Activated CD4-positive, alpha-beta T cell treated with anti-CD3 and anti-CD28 coated beads, Interleukin-2, amount 10 ng/mL, durations not matched to agents 24 days and 14 days (primary cell): ENCODE results near the gene UNC119. TPM values are rescaled to one million over a fixed set of nuclear protein-coding genes. Genes with fewer than 3 reads are reported as not detected.

Experiments
- DNase-seq: peaks from one replicate; pipeline ENCODE4 v3.0.0; 2022
- H3K27ac Mint-ChIP-seq: one replicate; pipeline ENCODE4 v1.8.0; 2022; ENCODE audit warnings: mild to moderate bottlenecking, mixed read lengths
- H3K27me3 Mint-ChIP-seq: one replicate; pipeline ENCODE4 v1.8.0; 2022; ENCODE audit warnings: mixed read lengths
- H3K36me3 Mint-ChIP-seq: one replicate; pipeline ENCODE4 v1.8.0; 2022; ENCODE audit warnings: low read depth, mild to moderate bottlenecking, mixed read lengths
- H3K4me1 Mint-ChIP-seq: one replicate; pipeline ENCODE4 v1.8.0; 2021; ENCODE audit warnings: mixed read lengths
- H3K4me3 Mint-ChIP-seq: one replicate; pipeline ENCODE4 v1.8.0; 2022; ENCODE audit warnings: mild to moderate bottlenecking, moderate library complexity, mixed read lengths
- H3K9me3 Mint-ChIP-seq: one replicate; pipeline ENCODE4 v1.8.0; 2021; ENCODE audit warnings: mixed read lengths
- intact Hi-C: fragments of 100-400 bp; cut with micrococcal nuclease; formaldehyde crosslinking; loops from one replicate; pipeline ENCODE4 v1.15.1; 2023
- total RNA-seq: library from RNA; stranded (reverse); gene quantifications from 2 replicates; pipeline ENCODE4 v1.2.3, GENCODE V29; 2022

Gene UNC119
- total RNA-seq, 1 donor from 2014 or later, result 59.8 TPM

GRCh38 chr17:28544402-28545140 lies 7.9 kb downstream of the UNC119 start:
- Mint-ChIP-seq H3K9me3 (no peaks in the 10 kb centered on the region), H3K4me3 (no peak overlapping the region), H3K4me1 (peaks cover 18% of the 10 kb centered on the region), H3K36me3 (peaks cover 11% of the 10 kb centered on the region), H3K27me3 (no peaks in the 10 kb centered on the region), H3K27ac (no peak overlapping the region)
- intact Hi-C loops, result no loop called here
- no peak for DNase-seq

GRCh38 chr17:28541439-28541838 lies 11.0 kb downstream of the UNC119 start:
- H3K27me3 Mint-ChIP-seq, result no peaks in the 10 kb centered on the region
- H3K27ac Mint-ChIP-seq, result no peak overlapping the region
- DNase-seq, result no peak
- H3K36me3 Mint-ChIP-seq, result peaks cover 4% of the 10 kb centered on the region
- H3K4me1 Mint-ChIP-seq, result peaks cover 2% of the 10 kb centered on the region
- H3K9me3 Mint-ChIP-seq, result no peaks in the 10 kb centered on the region
- intact Hi-C loops, result no loop called here
- no peak overlapping the region for H3K4me3 Mint-ChIP-seq

GRCh38 chr17:28540231-28540630 lies 12.2 kb downstream of the UNC119 start:
- Mint-ChIP-seq H3K4me1 (no peaks in the 10 kb centered on the region), H3K36me3 (no peaks in the 10 kb centered on the region), H3K27ac (no peak overlapping the region), H3K9me3 (no peaks in the 10 kb centered on the region), H3K27me3 (no peaks in the 10 kb centered on the region), H3K4me3 (no peak overlapping the region)
- DNase-seq, result no peak
- intact Hi-C loops, result loop anchor here (1.0 kb wide), 1 partner anchor 46 kb away; no protein-coding TSS in a partner anchor

GRCh38 chr17:28538296-28538895 lies 14.0 kb downstream of the UNC119 start:
- no peak overlapping the region for H3K27ac Mint-ChIP-seq
- H3K4me3 Mint-ChIP-seq, result no peak overlapping the region
- H3K9me3 Mint-ChIP-seq, result no peaks in the 10 kb centered on the region
- H3K36me3 Mint-ChIP-seq, result no peaks in the 10 kb centered on the region
- H3K4me1 Mint-ChIP-seq, result no peaks in the 10 kb centered on the region
- DNase-seq, result no peak
- H3K27me3 Mint-ChIP-seq, result no peaks in the 10 kb centered on the region
- intact Hi-C loops, result no loop called here

- Mint-ChIP-seq H3K4me3 (no peak overlapping the region), H3K36me3 (no peaks in the 10 kb centered on the region), H3K27me3 (no peaks in the 10 kb centered on the region), H3K4me1 (no peaks in the 10 kb centered on the region), H3K9me3 (no peaks in the 10 kb centered on the region), H3K27ac (no peak overlapping the region)
- DNase-seq, result no peak
- intact Hi-C loops, result no loop called here
Observed at GRCh38 chr17:28537219-28537610, 15.2 kb downstream of the UNC119 start.

- H3K9me3 Mint-ChIP-seq, result no peaks in the 10 kb centered on the region
- intact Hi-C loops, result no loop called here
- H3K4me1 Mint-ChIP-seq, result no peaks in the 10 kb centered on the region
Observed at GRCh38 chr17:28536532-28537218, 15.7 kb downstream of the UNC119 start.

GRCh38 chr17:28534740-28535375 lies 17.6 kb downstream of the UNC119 start:
- no peak overlapping the region for H3K4me3 Mint-ChIP-seq
- no peak for DNase-seq
- intact Hi-C loops, result no loop called here
- peaks cover 3% of the 10 kb centered on the region for H3K27me3 Mint-ChIP-seq
- no peaks in the 10 kb centered on the region for H3K9me3 Mint-ChIP-seq
- H3K4me1 Mint-ChIP-seq, result no peaks in the 10 kb centered on the region
- H3K27ac Mint-ChIP-seq, result no peak overlapping the region
- no peaks in the 10 kb centered on the region for H3K36me3 Mint-ChIP-seq

More at GRCh38 chr17:28536532-28537218, 15.7 kb downstream of the UNC119 start:
- Mint-ChIP-seq H3K4me3 (no peak overlapping the region), H3K27ac (no peak overlapping the region), H3K27me3 (peaks cover under 1% of the 10 kb centered on the region), H3K36me3 (no peaks in the 10 kb centered on the region)
- no peak for DNase-seq

- no peak overlapping the region for H3K4me3 Mint-ChIP-seq
- no peak for DNase-seq
- H3K27me3 Mint-ChIP-seq, result peaks cover 3% of the 10 kb centered on the region
- no peak overlapping the region for H3K27ac Mint-ChIP-seq
- H3K4me1 Mint-ChIP-seq, result no peaks in the 10 kb centered on the region
- H3K9me3 Mint-ChIP-seq, result no peaks in the 10 kb centered on the region
- intact Hi-C loops, result no loop called here
- H3K36me3 Mint-ChIP-seq, result no peaks in the 10 kb centered on the region
Observed at GRCh38 chr17:28533091-28533807, 19.2 kb downstream of the UNC119 start.

GRCh38 chr17:28532050-28532960 lies 20.1 kb downstream of the UNC119 start:
- Mint-ChIP-seq H3K27ac (no peak overlapping the region), H3K4me1 (no peaks in the 10 kb centered on the region), H3K4me3 (no peak overlapping the region), H3K36me3 (no peaks in the 10 kb centered on the region), H3K9me3 (no peaks in the 10 kb centered on the region), H3K27me3 (peaks cover 3% of the 10 kb centered on the region)
- intact Hi-C loops, result no loop called here
- no peak for DNase-seq

- no peaks in the 10 kb centered on the region for H3K4me1 Mint-ChIP-seq
- H3K27ac Mint-ChIP-seq, result no peak overlapping the region
- DNase-seq, result no peak
- intact Hi-C loops, result no loop called here
- no peaks in the 10 kb centered on the region for H3K9me3 Mint-ChIP-seq
- H3K36me3 Mint-ChIP-seq, result no peaks in the 10 kb centered on the region
- no peak overlapping the region for H3K4me3 Mint-ChIP-seq
- peaks cover 3% of the 10 kb centered on the region for H3K27me3 Mint-ChIP-seq
Observed at GRCh38 chr17:28530926-28531325, 21.5 kb downstream of the UNC119 start.

GRCh38 chr17:28530250-28530649 lies 22.2 kb downstream of the UNC119 start:
- no peak overlapping the region for H3K4me3 Mint-ChIP-seq
- H3K27me3 Mint-ChIP-seq, result peaks cover 3% of the 10 kb centered on the region
- no peaks in the 10 kb centered on the region for H3K9me3 Mint-ChIP-seq
- H3K36me3 Mint-ChIP-seq, result no peaks in the 10 kb centered on the region
- H3K27ac Mint-ChIP-seq, result no peak overlapping the region
- H3K4me1 Mint-ChIP-seq, result no peaks in the 10 kb centered on the region
- no peak for DNase-seq
- intact Hi-C loops, result no loop called here

GRCh38 chr17:28529013-28529400 lies 23.4 kb downstream of the UNC119 start:
- H3K27me3 Mint-ChIP-seq, result peaks cover 3% of the 10 kb centered on the region
- no peak overlapping the region for H3K27ac Mint-ChIP-seq
- no peak overlapping the region for H3K4me3 Mint-ChIP-seq
- H3K9me3 Mint-ChIP-seq, result no peaks in the 10 kb centered on the region
- no peaks in the 10 kb centered on the region for H3K36me3 Mint-ChIP-seq
- H3K4me1 Mint-ChIP-seq, result no peaks in the 10 kb centered on the region
- intact Hi-C loops, result no loop called here
- DNase-seq, result no peak
